GM21786 (cell line): ENCODE data around the gene PDIA6.
"Not testable (repeated sequence)": the region's sequence is repeated elsewhere in the genome, so short reads cannot be mapped to it uniquely, and the experiment has no call there.

Source experiments
- ATAC-seq: cut with Tn5 transposase; IDR thresholded peaks from one replicate; pipeline ENCODE4 v1.9.1; 2021; ENCODE audit not compliant: unreplicated experiment

The PDIA6 gene

DNA sequence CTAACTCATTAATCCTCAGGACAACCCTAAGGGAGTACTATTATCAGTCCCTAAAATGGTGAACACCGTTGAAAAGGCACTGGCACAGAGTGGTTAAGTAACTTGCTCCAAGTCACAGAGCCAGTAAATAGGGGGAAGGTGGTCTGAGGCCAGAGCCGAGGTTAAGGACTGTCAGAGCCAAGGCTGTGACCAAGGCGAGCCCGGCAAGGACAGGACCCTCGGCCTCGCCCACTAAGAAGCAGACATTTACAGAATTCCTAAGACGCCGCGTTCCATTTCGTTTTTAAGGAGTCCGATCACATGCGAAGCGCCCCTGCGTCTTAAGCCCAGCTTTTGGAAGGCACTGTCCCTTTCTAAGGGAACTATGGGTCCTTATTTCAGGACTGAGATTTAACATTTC, 1.1 kb downstream of the PDIA6 start:
- ATAC-seq: no peak

DNA sequence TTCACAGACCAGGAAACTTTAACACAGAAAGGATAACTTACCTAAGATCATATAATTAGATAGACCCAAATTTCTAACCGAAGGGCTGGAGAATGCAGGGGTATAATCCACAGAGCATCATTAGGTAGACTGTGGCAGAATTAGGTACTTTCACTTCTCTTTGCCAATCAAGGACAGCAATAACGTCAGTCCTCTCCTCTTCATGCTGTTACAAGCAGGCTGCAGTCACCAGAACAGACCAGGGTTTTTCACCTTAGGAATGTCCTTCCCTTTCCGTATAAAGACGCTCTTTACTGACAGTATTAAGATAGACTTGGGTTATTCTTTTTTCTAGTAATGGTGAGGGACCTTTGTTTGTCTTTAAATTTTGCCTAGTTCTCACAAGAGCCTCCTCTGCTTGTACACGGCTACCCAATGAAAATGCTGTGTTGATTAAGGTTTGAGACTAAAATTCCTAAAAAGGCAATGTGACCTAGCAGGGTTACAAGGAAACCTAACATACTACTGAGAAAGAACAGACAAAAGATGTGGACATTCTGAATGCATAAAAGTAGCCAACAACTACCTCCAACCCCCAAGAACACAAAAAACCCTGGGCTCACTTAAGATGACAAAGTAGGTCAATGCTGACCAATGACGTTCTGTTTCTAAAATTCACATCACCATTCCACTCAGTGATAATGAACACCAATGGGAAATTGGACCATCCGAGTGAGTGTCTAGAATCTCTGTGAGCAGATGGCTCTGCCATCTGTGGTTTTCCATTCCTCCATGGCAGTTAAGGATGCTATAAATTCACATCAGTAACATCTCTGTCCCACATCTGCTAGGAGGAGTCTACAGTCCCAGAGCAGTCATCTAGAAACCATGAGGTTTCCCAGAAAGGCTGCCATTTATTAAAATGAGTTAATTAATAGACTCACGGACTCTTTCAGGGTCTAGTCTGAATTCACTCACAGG, 2.1 kb downstream of the PDIA6 start:
- peak; percentile 33 for ATAC-seq

DNA sequence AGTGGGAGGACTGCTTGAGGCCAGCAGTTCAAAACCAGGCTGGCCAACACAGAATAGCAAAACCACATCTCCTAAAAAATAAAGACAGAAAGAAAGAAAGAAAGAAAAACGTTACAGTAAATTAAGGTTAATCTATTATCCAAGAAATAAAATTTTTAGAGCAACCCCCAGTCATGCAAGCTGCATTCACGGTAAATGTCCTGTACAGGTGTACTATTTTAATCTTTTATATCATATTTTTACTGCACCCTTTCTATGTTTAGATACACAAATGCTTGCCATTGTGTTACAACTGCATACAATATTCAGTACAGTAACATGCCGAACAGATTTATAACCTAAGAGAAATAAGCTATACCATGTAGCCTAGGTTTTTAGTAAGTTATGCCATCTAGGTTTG, 6.0 kb downstream of the PDIA6 start:
- ATAC-seq: no peak

DNA sequence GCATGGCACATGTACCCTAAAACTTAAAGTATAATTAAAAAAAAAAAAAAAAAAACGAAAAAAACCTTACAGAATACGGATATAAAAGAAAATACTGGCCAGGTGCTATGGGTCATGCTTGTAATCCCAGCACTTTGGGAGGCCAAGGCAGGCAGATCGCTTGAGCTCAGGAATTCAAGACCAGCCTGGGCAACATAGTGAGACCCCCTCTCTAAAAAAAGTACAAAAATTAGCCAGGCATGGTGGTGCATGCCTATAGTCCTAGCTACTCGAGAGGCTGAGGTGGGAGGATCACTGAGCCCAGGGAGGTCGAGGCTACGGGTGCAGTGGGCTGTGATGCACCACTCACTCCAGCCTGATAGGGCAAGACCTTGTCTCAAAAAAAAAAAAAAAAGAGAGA, 6.6 kb downstream of the PDIA6 start:
- not testable (repeated sequence) for ATAC-seq

DNA sequence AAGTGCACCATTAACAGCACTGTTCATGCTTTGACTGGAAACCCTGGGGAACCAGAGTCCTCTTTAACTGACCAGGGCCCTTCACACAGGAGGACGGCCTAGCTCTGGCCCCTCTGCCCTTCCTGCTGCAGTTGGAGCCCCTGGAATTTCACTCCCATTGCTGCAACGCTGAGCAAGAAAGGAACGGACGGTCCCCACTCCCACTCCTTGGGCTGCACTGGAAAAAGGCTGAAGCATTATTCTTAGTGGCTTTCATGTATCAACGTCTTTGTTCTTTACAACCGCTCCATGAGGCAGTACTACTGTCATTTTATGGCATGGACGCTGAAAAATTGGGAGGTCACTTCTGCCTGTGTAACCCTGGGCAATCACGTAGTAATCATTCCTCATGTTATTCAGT, 9.9 kb downstream of the PDIA6 start:
- ATAC-seq: no peak

DNA sequence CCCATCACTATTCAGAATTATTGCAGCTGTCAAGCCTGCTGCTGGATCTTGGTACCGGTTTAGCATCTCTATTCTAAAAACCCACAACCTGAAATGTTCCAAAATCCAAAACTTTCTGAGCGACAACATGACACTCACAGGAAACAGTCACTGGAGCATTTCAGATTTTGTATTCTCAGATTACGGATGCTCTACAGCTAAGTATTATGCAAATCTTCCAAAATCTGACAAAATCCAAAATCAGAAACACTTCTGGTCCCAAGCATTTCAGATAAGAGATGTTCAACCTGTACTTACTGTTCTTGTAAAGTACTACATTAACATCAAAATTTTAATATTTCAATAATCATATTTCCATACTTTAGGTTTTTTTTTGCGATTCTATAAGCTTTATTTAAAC, 12.4 kb downstream of the PDIA6 start:
- ATAC-seq: no peak

DNA sequence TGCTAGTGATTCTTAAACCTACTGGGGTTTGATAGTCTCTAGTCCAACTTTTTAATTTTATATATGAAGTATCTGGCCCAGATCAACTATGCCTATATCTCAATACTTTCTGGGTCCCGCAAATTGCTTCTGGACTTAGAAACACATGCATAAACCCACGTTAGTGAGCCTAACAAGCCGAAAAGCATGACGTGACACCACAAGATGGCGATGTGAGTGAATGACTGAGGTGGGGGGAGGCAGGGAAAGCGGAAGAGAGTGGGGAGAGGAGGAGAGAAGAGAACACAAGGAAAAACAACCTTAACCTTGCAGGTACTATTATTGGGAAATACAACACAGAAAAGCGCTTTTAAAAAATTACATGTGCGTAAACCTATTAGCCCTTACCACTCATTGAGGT, 13.8 kb downstream of the PDIA6 start:
- ATAC-seq: no peak

DNA sequence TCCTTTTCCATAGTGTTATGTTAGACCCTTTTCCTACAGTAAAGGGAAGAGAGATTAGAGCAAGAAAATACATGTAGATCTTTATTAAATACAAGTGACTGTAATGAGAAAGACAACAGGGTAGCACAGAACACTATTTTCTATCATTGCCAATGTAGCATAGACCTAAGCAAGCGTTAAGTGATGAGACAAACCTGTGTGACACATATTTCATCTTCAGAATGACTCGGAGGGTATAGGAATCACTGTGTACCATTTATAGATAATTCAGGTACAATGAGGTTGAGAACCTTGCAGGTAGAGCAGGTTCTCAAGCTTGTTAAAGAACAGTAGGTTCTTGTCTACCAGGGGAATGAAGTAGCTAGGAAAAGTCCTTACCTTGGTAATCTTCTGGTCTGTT, 15.9 kb downstream of the PDIA6 start:
- ATAC-seq: no peak

DNA sequence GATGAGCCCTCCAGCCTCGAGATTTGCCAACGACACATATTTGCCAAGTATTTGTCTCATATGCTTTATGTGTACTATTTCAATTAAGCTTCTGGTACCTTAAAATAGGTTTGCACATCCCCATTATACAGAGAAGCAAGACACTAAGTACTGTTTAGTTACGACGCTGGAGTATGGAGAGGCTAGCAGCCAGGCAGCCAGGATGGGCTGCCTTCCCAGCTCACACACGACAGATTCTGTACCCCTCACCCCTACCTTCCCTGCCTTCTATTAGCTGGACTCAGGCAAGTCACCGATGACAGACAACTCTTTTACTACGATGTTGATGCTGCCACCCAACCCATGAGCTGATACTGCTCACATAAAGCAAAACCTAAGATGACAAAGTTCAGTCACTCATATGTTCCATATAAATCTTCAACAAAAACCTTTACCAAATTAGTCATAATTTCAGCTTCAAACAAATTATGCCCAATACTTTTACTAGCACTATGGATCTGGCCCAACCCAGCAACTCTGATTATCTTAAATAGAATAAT, 17.0 kb downstream of the PDIA6 start:
- ATAC-seq: no peak

DNA sequence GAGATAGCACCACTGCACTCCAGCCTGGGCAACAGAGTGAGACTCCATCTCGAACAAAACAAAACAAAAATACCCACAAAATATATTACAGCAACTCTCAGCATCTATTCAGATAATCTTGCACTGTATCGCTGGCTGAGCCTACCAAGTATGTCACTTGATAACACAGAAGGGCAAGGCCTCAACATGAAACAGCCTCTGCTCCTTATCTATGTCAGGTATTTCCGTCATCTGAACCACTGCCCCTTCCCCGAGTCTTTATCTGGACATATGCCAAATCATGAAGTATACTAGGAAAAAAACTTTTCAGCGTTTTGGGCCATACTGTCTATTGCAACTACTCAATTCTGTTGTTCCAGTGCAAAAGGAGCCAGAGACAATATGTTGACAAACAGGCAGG, 17.7 kb downstream of the PDIA6 start:
- no peak for ATAC-seq

DNA sequence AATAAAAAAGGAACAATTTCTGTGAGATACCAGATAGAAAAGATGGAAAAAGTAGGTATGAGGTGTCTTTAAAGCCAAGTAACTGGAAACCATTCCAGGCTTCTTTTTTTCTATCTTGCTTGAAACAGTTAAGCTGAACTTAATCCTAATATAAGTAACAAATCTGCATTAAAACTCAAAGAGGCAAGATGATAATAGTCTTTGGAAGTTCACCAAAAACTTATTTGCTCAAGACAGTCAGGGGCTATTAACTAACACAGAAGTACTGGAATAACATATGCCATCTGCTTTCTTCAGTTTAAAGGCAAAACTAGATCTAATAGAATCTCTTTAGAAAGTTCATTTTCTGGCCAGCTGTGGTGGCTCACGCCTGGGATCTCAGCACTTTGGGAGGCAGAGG, 18.8 kb downstream of the PDIA6 start:
- no peak for ATAC-seq

DNA sequence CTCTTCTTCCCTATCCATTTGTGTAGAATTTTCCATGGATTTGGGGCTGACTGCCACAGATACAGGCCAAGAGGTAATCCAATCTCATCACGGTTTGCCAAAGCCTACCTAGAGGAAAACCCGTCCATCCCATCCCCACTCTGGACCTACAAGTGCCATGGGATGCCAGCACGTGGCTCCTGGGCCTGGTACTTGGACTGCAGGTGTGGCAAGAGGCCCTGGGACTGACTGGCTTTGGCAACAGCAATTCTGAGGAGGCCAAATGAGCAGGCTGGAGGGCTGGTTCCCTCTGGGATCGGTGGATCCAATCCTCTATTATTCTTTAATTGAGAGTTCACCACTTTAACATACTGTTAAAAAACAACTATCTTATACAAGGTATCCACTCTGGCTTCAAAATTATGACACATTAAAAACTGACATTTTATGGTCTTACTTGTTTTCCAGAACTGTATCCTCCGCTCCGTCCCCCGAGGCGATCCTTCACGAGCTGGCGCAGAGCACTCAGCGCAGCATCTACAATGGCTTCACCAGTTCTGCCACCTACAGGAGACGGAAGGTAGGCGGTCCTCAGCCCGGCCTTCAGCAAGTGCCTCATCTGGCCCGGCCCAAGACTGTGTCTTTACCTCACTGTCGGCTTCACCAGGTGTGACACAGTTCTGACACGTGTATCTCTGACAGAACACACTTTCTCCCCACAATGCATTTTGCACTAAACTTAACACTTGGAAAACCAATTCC, 19.8 kb downstream of the PDIA6 start:
- ATAC-seq: no peak

DNA sequence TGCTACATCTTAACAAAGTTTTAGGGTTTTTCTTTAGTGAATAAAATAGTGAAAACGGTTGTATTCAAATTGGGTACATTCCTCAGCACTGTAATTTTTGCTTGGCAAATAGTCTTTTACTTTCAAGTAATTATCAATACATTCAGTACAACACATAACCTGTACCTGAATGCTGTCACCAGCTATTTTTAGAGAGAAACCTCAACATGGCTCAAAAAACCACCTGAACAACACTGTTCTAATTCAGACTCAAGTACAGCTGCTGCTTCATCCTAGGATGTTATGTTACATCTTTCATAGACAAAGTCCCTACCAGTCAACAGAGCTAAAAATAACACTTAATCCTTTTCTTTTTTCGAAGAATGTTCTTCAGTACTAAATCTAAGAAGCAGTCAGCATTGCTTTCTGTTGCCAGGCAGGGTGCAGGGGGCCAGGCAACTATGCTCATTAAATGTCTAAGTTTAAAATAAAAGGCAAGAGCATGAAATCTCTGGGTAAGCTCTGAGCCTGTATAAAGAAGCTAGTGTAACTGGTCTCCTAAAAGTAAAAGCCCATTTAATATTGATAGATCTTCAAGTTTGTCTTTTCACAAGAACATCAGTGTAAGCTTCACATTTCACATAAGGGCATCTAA, 20.5 kb downstream of the PDIA6 start:
- ATAC-seq: peak; percentile 52

DNA sequence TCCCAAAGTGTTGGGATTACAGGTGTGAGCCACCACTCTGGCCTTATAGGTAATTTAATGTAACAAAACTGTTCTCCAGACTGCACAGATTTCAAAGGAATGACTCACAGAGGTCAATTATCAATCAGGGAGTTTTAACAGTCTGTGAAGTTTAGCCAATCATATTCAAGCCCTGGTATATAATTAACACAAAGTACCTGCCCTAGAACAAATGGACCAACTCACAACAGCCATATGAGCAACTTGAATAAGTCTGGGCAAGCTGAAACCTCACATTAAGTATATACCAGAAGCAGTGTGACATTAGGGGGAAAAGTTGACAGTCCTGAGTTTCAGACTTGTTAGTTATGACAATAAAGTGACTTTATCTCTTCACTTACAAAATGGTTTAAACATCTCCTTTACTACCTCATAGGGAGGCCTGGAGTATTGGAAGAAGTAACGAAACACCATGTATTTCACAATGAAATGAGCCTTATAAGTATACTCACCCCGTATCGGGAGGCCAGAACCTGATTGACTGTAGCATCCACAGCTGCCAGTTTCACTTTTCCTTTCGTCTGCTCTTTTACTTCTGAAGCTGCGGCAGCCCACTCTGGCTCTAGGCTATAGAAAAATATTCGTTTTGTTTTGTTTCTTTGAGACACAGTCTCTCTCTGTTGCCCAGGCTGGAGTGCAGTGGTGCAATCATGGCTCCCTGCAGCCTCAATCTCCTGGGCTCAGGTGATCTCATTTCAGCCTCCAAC, 22.2 kb downstream of the PDIA6 start:
- ATAC-seq: peak; percentile 75

DNA sequence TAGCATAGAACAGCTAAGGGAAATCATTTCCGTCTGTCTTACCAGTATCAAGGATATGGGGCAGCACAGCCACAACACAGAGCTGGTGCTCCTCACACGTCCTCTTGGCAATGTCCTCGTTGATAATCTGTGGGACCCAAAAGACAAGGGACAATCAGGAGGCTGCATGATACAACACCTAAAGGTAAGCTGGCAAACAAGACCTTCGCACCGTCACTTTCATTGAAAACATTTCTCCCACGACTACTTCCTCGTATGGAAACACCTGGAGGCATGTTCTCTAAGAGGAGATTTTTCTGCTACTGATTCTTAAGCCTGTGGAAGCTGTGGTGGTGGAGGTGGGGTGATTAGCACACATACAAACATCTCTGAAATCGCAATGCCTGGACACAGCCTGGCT, 23.7 kb downstream of the PDIA6 start:
- no peak for ATAC-seq

DNA sequence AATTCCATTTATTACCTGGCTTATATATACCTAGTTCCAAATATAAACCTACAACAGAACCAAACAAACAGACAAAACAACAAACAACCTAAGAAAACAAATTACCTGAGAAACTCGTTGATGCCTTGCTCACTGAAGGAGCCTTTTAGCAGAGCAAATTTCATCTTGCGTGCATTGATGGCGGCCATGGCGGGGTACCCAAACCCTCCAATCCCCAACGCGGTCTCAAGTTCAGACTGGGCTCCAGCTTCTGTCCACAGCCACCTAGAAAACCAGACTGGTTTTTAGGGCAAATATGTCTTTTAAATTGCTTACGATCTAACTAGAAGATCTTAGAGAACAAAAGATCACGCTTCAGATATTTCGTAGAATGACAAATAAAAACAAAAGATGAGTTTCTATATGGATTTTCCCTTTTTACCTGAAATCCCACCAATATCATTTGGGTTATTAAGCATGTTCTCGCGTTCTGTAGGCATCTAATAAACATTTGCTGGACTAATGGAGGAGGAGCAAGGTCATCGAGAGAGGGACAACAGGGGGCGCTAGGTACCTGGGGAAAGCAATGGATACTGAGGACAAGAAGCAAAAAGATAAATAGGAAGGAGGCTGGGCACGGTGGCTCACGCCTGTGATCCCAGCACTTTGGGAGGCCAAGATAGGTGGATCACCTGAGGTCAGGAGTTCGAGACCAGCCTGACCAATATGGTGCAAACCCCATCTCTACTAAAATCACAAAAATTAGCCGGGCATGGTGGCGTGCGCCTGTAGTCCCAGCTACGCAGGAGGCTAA, 25.2 kb downstream of the PDIA6 start:
- no peak for ATAC-seq

DNA sequence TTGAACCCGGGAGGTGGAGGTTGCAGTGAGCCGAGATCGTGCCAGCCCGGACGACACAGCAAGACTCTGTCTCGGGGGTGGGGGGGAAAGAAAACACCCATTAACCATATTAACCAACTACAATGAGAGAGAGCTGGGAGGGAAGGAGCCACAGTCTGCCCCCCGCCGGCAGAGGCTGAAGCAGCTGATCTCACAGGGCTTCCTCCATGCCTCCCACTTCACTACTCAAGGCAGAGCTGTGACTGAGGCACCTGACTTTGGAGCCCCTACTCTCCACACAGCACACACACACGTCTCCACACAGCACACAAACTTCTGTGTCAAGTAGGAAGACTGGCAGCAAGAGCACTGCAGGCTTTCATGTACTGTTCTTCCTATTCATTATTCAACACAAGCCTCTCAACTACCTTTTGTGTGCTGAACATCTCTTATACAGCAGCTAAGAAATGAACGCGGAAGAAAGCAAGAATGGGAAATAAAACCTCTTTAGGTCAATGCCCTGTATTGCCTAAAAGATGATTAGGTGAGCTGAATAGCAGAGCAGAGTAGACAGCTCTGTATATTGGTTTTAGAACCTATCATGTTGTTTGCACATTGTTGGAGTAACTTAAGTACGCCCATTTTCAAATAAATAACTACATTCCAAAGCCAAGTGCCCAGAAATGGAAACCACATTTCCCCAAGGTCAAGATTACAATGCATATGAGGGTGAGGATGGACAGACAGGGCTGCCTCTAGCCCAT, 26.2 kb downstream of the PDIA6 start:
- no peak for ATAC-seq

DNA sequence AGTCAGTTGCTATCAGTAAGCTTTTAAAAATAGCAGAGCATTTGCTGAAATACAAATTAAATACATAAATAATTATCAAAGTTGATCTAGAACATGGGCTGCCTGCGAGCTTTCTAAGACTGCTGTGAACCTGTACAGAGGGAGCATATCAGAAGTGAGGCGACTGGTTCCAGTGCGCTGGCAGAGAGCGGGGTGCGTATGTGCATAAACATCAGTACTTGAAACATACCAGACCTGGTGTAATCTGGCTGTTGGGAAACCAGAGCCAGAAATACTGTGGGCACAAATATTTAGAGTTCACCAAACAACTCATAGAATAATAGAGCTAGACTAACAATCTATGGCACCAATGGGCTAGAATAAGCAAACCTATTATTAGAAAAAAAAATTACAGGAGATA, 27.3 kb downstream of the PDIA6 start:
- no peak for ATAC-seq

DNA sequence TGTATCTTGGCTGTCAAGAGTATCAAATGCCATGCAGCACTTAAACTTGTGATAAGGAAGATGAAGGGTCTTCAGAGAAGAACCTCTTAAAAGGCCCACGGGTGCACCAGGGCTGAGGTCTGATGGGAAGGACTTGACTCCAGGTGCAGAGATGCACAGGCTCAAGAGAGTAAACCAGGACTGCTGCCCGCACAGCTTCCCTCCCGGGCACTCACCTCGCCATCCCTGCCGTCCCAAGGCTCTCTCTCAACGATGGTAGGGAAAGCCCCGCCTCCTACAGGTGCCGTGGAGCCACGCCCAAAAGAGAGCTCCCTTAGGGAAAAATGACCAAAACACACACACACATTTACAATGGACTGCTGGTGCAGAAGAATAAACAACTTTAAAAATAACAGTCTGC, 27.9 kb downstream of the PDIA6 start:
- no peak for ATAC-seq
